ENCODE measurements around the gene EZH1.

- TF ChIP-seq, protein P1, sequence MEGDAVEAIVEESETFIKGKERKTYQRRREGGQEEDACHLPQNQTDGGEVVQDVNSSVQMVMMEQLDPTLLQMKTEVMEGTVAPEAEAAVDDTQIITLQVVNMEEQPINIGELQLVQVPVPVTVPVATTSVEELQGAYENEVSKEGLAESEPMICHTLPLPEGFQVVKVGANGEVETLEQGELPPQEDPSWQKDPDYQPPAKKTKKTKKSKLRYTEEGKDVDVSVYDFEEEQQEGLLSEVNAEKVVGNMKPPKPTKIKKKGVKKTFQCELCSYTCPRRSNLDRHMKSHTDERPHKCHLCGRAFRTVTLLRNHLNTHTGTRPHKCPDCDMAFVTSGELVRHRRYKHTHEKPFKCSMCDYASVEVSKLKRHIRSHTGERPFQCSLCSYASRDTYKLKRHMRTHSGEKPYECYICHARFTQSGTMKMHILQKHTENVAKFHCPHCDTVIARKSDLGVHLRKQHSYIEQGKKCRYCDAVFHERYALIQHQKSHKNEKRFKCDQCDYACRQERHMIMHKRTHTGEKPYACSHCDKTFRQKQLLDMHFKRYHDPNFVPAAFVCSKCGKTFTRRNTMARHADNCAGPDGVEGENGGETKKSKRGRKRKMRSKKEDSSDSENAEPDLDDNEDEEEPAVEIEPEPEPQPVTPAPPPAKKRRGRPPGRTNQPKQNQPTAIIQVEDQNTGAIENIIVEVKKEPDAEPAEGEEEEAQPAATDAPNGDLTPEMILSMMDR (conservative IDR thresholded peaks at IDR 0.05): no peak
- TF ChIP-seq EZH2 (IDR thresholded peaks at IDR 0.05; ENCODE audit: low read depth): no peak
Measured at GRCh38 chr17:42704837-42705494, 39.9 kb downstream of the EZH1 start.

Measured in PC-9 (cell line).